ENCODE results near the gene OR14A16. TPM values are rescaled to one million over a fixed set of nuclear protein-coding genes. Genes with fewer than 3 reads are reported as not detected.

Gene OR14A16
- total and polyA plus RNA-seq, 10 donors = not detected

DNA sequence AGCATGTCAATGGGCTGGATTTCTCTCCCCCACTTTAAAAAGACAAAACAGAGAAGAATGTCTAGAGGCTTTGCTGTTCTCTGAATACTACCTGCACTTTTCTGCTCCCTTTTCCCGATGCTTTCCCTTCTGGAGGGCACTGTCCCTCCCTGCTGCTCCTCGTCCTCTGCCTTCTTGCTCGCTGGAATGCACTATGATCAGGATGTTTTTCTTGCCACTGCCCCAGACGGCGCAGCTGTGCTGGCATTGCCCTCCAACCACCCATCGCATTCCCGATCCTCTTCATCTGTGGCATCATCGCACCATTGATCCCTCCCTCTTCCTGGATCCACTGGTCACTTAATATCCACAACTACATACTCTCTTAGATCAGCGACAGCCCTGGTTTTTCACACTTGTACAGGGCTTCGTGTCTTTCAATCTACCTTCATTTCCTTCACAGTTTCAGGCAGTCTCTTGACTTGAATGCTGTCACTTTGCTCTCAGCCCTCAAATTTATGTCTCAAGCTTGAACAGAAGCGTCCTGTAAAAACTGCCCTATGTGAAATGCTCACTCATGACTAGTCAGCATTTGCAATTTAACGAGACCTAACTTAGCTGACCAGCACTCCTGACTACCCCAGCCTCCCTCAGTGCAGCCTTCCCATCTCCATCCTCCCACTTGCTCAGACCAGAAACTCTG lies 21.2 kb upstream of the OR14A16 start:
- H3K9me3 ChIP-seq = no peaks in the 10 kb centered on the region
- intact Hi-C loops (cut with DNase I; ENCODE audit: low total_unique reads) = no loop called here
- TF ChIP-seq POLR2A (IDR thresholded peaks at IDR 0.05) (no peak), POLR2AphosphoS5 (IDR thresholded peaks at IDR 0.05) (no peak)
- TF ChIP-seq, protein P1, sequence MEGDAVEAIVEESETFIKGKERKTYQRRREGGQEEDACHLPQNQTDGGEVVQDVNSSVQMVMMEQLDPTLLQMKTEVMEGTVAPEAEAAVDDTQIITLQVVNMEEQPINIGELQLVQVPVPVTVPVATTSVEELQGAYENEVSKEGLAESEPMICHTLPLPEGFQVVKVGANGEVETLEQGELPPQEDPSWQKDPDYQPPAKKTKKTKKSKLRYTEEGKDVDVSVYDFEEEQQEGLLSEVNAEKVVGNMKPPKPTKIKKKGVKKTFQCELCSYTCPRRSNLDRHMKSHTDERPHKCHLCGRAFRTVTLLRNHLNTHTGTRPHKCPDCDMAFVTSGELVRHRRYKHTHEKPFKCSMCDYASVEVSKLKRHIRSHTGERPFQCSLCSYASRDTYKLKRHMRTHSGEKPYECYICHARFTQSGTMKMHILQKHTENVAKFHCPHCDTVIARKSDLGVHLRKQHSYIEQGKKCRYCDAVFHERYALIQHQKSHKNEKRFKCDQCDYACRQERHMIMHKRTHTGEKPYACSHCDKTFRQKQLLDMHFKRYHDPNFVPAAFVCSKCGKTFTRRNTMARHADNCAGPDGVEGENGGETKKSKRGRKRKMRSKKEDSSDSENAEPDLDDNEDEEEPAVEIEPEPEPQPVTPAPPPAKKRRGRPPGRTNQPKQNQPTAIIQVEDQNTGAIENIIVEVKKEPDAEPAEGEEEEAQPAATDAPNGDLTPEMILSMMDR (IDR thresholded peaks at IDR 0.05 in 8 of 11, conservative IDR thresholded peaks at IDR 0.05 in 3 of 11) = no peak
- H3K27me3 ChIP-seq (replicated peaks in 1 of 7) = no peaks in the 10 kb centered on the region
- 77 to 87% (median 81%) methylated on average over 12 of the region's 12 CpGs for WGBS, 5 donors
- H3K36me3 ChIP-seq = no peaks in the 10 kb centered on the region
- H3K4me3 ChIP-seq = no peak overlapping the region
- no peak overlapping the region for H3K27ac ChIP-seq
- H3K4me1 ChIP-seq = no peaks in the 10 kb centered on the region
- DNase-seq = no peak

DNA sequence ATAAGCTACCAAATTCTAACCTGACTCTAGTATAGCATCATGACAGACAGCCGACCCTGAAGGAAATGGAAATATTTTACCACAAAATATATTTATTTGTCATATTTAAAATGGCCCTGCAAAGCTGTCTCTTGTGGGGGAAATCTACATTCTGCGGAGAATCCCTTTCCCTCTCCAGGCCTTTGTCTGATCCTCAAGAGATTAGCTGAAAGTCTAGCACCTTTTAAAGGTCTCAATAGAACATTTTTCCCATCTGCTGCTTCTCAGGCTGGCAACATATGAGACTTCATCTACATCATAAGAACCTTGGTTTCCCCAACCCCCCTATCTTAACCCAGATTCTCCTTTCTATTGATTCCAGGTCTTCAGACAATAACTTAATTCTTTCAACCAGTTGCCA lies 19.5 kb upstream of the OR14A16 start:
- H3K27ac ChIP-seq = no peak overlapping the region
- no peak for DNase-seq
- no peaks in the 10 kb centered on the region for H3K9me3 ChIP-seq
- H3K4me3 ChIP-seq = no peak overlapping the region
- WGBS, 5 donors = 46 to 93% (median 67%) methylated on average over 2 of the region's 2 CpGs
- H3K27me3 ChIP-seq (replicated peaks in 1 of 7) = no peaks in the 10 kb centered on the region
- TF ChIP-seq, protein P1 (IDR thresholded peaks at IDR 0.05 in 8 of 11, conservative IDR thresholded peaks at IDR 0.05 in 3 of 11) = no peak
- intact Hi-C loops (cut with DNase I; ENCODE audit: low total_unique reads) = no loop called here
- H3K4me1 ChIP-seq = no peaks in the 10 kb centered on the region
- H3K36me3 ChIP-seq = no peaks in the 10 kb centered on the region

DNA sequence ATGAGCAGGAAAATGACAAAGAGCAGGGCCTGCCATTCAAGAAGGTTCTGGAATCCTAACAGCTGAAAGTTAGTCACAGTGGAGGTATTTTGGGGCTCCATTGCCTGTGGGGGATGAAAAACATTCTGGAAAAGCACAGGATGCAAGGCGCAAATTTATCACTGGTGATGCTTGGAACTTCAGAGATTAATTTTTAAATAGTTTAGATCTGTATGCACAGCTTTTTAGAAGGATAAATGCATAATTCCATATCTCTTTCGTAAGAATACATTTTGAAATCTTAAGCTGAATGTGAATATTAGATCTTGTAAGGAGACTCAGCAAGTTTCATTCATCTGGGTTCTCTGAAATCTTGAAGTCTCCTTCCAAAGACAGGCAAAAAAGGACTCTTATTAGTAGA lies 17.9 kb upstream of the OR14A16 start, which contains the start of gene OR11L1:
OR11L1 (minus strand) TSS at position 101 of the 400 bp plus-strand sequence; CDS start at position 101, 0 bp downstream.
- no peaks in the 10 kb centered on the region for H3K36me3 ChIP-seq
- H3K27me3 ChIP-seq (replicated peaks in 1 of 7) = no peaks in the 10 kb centered on the region
- intact Hi-C loops (cut with DNase I; ENCODE audit: low total_unique reads) = no loop called here
- 85 to 93% (median 91%) methylated on average over 2 of the region's 2 CpGs for WGBS, 5 donors
- no peak within 1 kb of the TSS for H3K4me3 ChIP-seq
- DNase-seq = no peak
- H3K4me1 ChIP-seq = no peaks in the 10 kb centered on the region
- no peaks in the 10 kb centered on the region for H3K9me3 ChIP-seq
- H3K27ac ChIP-seq = no peak within 1 kb of the TSS
- TF ChIP-seq, protein P1 (IDR thresholded peaks at IDR 0.05 in 8 of 11, conservative IDR thresholded peaks at IDR 0.05 in 3 of 11) = no peak
- TF ChIP-seq POLR2A (IDR thresholded peaks at IDR 0.05) (no peak), POLR2AphosphoS5 (IDR thresholded peaks at IDR 0.05) (no peak)

DNA sequence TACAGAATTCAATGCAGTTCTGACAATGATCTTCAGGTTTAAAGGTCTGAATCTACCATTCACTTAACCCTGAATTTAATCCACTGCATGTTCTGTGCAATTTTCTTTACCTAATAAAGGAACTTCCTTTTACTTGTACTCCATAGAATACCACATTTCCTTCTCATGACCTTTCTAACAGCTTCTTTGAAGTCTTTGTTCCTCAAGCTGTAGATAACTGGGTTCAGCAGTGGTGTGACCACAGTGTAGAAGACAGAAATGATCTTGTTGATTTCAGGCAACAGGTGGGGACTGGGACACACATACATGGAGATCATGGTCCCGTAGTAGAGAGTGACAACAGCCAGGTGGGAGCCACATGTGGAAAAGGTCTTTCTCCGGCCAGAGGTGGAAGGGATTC lies 16.9 kb upstream of the OR14A16 start:
- DNase-seq = no peak
- Histone ChIP-seq H3K36me3 (no peaks in the 10 kb centered on the region), H3K4me3 (no peak overlapping the region), H3K27ac (no peak overlapping the region), H3K4me1 (no peaks in the 10 kb centered on the region), H3K9me3 (no peaks in the 10 kb centered on the region), H3K27me3 (replicated peaks in 1 of 7) (no peaks in the 10 kb centered on the region)
- TF ChIP-seq POLR2A (IDR thresholded peaks at IDR 0.05) = no peak
- intact Hi-C loops (cut with DNase I; ENCODE audit: low total_unique reads) = no loop called here
- 58 to 84% (median 68%) methylated on average over 2 of the region's 2 CpGs for WGBS, 5 donors
